BJ (cell line): ENCODE measurements around the gene ARID5B. TPM values are rescaled to one million over a fixed set of nuclear protein-coding genes. Genes with fewer than 3 reads are reported as not detected.

Experiments
- CTCF ChIA-PET: fragments of 350-600 bp; formaldehyde crosslinking; extraction: SDS; loops from one replicate; lab custom pipeline; 2021; ENCODE audit warnings: antibody characterized with exemption, inconsistent platforms; lab: Yijun Ruan, JAX
- POLR2A ChIA-PET: fragments of 300-600 bp; sonication (Branson Sonifier 250); formaldehyde crosslinking; extraction: SDS; loops from one replicate; lab custom pipeline; 2021; ENCODE audit warnings: antibody characterized with exemption; lab: Charles Lee
- DNase-seq: peaks from one replicate; pipeline ENCODE4 v3.0.0-alpha.2; 2011; ENCODE audit warnings: low read depth
- H3K27me3 ChIP-seq: 2 replicates; pipeline ENCODE4 v1.6.0; 2011; ENCODE audit warnings: low read length; ENCODE audit not compliant: control insufficient read depth, insufficient read depth
- H3K36me3 ChIP-seq: 2 replicates; pipeline ENCODE4 v1.5.1; 2011; ENCODE audit warnings: low read length; ENCODE audit not compliant: control insufficient read depth, insufficient read depth
- H3K4me3 ChIP-seq: 2 replicates; pipeline ENCODE4 v1.5.1; 2011; ENCODE audit warnings: low read depth, mild to moderate bottlenecking, control low read depth, low read length
- polyA plus RNA-seq: library from polyadenylated mRNA; depleted of rRNA; stranded (reverse); fragments of >200 nt; gene quantifications from 2 replicates; pipeline ENCODE4 v1.2.3, GENCODE V29; 2011
- TF ChIP-seq, protein P1 (sequence below): IDR thresholded peaks from 2 replicates; pipeline ENCODE4 v1.5.1; 2011; ENCODE audit warnings: low read depth, mild to moderate bottlenecking, control low read depth, inconsistent platforms, low read length, moderate library complexity; ENCODE audit not compliant: insufficient read depth

ARID5B gene
- polyA plus RNA-seq, 1 experiment = 73.8 TPM

DNA sequence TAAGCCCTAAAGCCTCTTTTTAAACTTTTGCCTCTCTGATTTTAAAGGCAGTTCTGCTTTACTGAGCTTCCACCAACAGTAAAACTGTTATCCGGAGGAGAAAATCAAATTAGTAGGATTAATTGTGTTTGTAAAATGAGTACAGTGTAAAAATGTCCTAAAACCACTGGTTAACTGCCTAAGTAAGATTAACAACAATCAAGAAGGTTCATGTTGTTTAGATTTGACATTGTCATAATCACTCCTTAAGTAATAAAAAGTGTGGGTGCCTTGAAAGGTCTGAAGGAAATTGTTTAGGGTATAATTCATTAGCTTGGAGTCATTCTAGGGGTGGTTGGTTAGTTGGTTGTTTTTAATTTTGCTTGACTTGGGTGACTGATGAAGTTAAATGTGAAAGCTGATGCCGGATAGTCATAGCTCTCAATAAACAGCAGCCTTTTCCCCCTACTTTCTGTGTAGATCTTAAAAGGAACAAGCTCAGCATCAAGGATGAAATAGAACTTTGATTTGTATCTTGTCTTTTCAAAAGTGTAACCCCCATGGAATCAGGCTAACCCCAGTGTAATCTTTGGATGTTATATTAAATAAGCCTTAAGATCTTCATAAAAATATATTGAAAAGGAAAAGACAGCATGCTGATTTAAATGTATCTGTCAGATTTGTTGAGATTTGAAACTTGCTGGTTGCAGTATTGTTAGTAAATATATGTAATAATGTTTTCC is 148.3 kb downstream of the ARID5B start:
- ChIA-PET CTCF (interaction anchor here (0.8 to 3.3 kb wide), 5 partner anchors 11 to 259 kb away, joined by 3 to 30 read pairs (median 4); no protein-coding TSS in a partner anchor), POLR2A (interaction anchor here (0.5 to 1.1 kb wide), 6 partner anchors 117 to 1580 kb away, joined by 3 to 4 read pairs (median 4); no protein-coding TSS in a partner anchor)
- Histone ChIP-seq H3K36me3 (peaks cover 10% of the 10 kb centered on the region), H3K4me3 (peak overlapping the region; percentile 76), H3K27me3 (no peaks in the 10 kb centered on the region)
- no peak for DNase-seq
- TF ChIP-seq, protein P1, sequence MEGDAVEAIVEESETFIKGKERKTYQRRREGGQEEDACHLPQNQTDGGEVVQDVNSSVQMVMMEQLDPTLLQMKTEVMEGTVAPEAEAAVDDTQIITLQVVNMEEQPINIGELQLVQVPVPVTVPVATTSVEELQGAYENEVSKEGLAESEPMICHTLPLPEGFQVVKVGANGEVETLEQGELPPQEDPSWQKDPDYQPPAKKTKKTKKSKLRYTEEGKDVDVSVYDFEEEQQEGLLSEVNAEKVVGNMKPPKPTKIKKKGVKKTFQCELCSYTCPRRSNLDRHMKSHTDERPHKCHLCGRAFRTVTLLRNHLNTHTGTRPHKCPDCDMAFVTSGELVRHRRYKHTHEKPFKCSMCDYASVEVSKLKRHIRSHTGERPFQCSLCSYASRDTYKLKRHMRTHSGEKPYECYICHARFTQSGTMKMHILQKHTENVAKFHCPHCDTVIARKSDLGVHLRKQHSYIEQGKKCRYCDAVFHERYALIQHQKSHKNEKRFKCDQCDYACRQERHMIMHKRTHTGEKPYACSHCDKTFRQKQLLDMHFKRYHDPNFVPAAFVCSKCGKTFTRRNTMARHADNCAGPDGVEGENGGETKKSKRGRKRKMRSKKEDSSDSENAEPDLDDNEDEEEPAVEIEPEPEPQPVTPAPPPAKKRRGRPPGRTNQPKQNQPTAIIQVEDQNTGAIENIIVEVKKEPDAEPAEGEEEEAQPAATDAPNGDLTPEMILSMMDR = no peak

DNA sequence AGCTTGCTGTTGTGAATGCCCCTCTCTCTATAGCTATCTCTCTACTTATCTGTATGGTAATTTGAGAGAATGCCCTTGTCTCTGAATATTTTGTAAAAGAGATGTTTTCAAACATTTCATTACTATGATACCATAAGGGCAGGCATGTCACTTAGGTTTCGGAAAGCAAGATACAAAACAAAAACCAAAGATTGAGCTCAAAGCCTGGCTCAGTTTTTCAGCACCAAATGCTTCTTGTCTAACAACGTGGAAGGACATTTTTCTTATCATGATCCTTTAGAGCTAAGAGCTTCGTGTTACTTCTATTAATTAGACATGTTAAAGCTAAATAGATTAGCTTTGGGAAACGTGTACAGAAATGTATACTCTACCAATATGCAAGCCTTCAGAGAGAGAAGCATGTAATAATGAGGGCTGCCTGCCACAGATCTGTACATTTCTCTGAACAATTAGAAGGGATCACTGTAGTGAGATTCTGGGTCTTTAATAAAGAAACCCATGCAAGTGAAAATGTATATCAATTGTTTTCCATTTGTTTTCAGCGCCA is 148.9 kb downstream of the ARID5B start:
- CTCF ChIA-PET = interaction anchor here (1.8 to 3.3 kb wide), 3 partner anchors 11 to 260 kb away, joined by 4 to 30 read pairs (median 11); no protein-coding TSS in a partner anchor
- TF ChIP-seq, protein P1 = no peak
- Histone ChIP-seq H3K36me3 (peaks cover 10% of the 10 kb centered on the region), H3K4me3 (peak overlapping the region; percentile 76), H3K27me3 (no peaks in the 10 kb centered on the region)
- POLR2A ChIA-PET = interaction anchor here (0.5 to 1.1 kb wide), 2 partner anchors 116 to 1054 kb away, joined by 4 read pairs; no protein-coding TSS in a partner anchor
- no peak for DNase-seq

DNA sequence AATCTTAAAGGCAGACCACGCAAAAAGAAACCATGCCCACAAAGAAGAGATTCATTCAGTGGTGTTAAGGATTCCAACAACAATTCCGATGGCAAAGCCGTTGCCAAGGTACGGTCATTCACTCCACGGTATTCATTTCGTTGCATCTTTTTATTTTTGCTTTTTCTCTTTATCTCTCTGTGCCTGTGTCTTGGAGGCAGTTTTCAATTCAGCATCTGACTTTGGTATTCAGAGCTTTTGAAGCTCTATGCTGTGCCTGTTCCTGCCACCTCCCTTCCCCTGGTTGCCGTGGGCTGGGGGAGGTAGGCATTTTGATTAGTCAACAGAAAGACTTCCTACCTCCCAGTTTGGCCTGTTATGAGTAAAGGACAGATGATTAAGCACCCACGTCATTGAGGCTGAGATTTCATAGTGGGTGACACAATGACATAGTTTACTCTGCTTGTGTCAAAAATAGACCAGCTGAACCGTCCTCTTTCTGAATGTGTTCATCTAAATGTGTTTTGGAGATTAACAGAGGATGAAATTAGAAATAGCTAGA is 149.5 kb downstream of the ARID5B start:
- peaks cover 10% of the 10 kb centered on the region for H3K36me3 ChIP-seq
- ChIA-PET POLR2A (interaction anchor here (0.5 to 1.1 kb wide), 2 partner anchors 8 to 115 kb away, joined by 4 read pairs; no protein-coding TSS in a partner anchor), CTCF (interaction anchor here (2.0 to 3.3 kb wide), 2 partner anchors 12 to 194 kb away, joined by 11 to 30 read pairs; no protein-coding TSS in a partner anchor)
- peak; percentile 72 for DNase-seq
- H3K27me3 ChIP-seq = no peaks in the 10 kb centered on the region
- peak overlapping the region; percentile 76 for H3K4me3 ChIP-seq
- TF ChIP-seq, protein P1 = no peak

DNA sequence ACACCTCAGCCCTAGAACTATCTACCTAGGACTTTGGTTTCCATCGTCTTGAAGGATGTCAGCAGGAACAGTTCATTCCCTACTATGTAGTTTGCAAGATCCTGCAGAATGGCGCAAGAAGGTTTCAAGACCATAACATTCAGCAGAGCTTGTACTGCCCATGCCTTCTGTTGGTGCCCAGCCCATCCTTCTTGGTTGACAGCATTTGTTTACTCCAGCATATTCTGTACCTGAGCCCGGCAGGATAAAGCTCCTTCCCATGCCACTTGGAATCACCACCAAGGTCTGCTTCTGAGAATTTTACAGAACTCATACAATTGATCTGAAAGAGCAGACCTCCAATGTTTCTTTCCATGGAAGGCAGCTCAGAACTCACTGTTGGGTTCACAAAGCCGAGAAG is 150.8 kb downstream of the ARID5B start:
- Histone ChIP-seq H3K27me3 (no peaks in the 10 kb centered on the region), H3K4me3 (peak overlapping the region; percentile 76), H3K36me3 (peaks cover 13% of the 10 kb centered on the region)
- TF ChIP-seq, protein P1 = no peak
- POLR2A ChIA-PET = interaction anchor here (0.6 to 0.9 kb wide), 2 partner anchors 9 to 512 kb away, joined by 3 read pairs; no protein-coding TSS in a partner anchor
- CTCF ChIA-PET = interaction anchor here (0.6 to 3.1 kb wide), 3 partner anchors 10 to 90 kb away, joined by 3 to 11 read pairs (median 4); no protein-coding TSS in a partner anchor
- DNase-seq = no peak
